Activated CD4-positive, alpha-beta T cell treated with anti-CD3 and anti-CD28 coated beads for 36 hours (primary cell): ENCODE measurements around the gene NPAS3. TPM values are rescaled to one million over a fixed set of nuclear protein-coding genes. Genes with fewer than 3 reads are reported as not detected.

Experiments
- ATAC-seq: fragments of 200-7000 bp; cut with Tn5 transposase; one replicate; pipeline ENCODE4 v1.10.0; 2021; ENCODE audit warnings: mild to moderate bottlenecking, moderate library complexity
- CTCF ChIA-PET: fragments of 350-600 bp; sonication (Branson Sonifier 250); formaldehyde crosslinking; loops from one replicate; lab custom pipeline; 2021; ENCODE audit warnings: antibody characterized with exemption; lab: Charles Lee
- POLR2A ChIA-PET: fragments of 350-600 bp; sonication (Branson Sonifier 250); formaldehyde crosslinking; loops from one replicate; lab custom pipeline; 2021; ENCODE audit warnings: antibody characterized with exemption, inconsistent platforms; lab: Charles Lee
- DNase-seq: peaks from one replicate; pipeline ENCODE4 v3.0.0-alpha.2; 2020
- H3K27ac Mint-ChIP-seq: one replicate; pipeline ENCODE4 v1.8.0; 2021; ENCODE audit warnings: mixed read lengths
- H3K27me3 Mint-ChIP-seq: one replicate; pipeline ENCODE4 v1.8.0; 2021; ENCODE audit warnings: mixed read lengths
- H3K36me3 Mint-ChIP-seq: one replicate; pipeline ENCODE4 v1.8.0; 2021; ENCODE audit warnings: low read depth, mixed read lengths
- H3K4me1 Mint-ChIP-seq: one replicate; pipeline ENCODE4 v1.8.0; 2021; ENCODE audit warnings: mixed read lengths
- H3K4me3 Mint-ChIP-seq: one replicate; pipeline ENCODE4 v1.8.0; 2021; ENCODE audit warnings: mild to moderate bottlenecking, moderate library complexity, mixed read lengths
- H3K9me3 Mint-ChIP-seq: one replicate; pipeline ENCODE4 v1.8.0; 2021; ENCODE audit warnings: low read depth, mixed read lengths
- intact Hi-C, 2 experiments: fragments of 100-400 bp; cut with DNase I in 1 of 2; cut with micrococcal nuclease in 1 of 2; formaldehyde crosslinking; loops; one replicate each; pipeline versions ENCODE4 v1.14.2 to v1.15.1; 2022 to 2024; cut with DNase I, micrococcal nuclease
- total RNA-seq, 2 experiments: library from RNA; stranded (reverse); gene quantifications; one replicate each; pipeline ENCODE4 v1.2.3, GENCODE V29; 2021

The NPAS3 gene
- total RNA-seq, 2 experiments from 2014 or later, result not detected

GRCh38 chr14:33239465-33239864 lies 300.8 kb downstream of the NPAS3 start:
- H3K4me1 Mint-ChIP-seq, result no peaks in the 10 kb centered on the region
- no peak for DNase-seq

GRCh38 chr14:33240466-33240865 lies 301.8 kb downstream of the NPAS3 start:
- H3K27ac Mint-ChIP-seq, result no peak overlapping the region
- ChIA-PET CTCF (interaction anchor here (1.0 kb wide), 1 partner anchor 697 kb away, joined by 4 read pairs; no protein-coding TSS in a partner anchor), POLR2A (no interaction called here)
- H3K27me3 Mint-ChIP-seq, result peaks cover 1% of the 10 kb centered on the region
- H3K4me3 Mint-ChIP-seq, result no peak overlapping the region
- ATAC-seq (no peak), DNase-seq (no peak)
- no peaks in the 10 kb centered on the region for H3K36me3 Mint-ChIP-seq
- intact Hi-C loops, result no loop called here
- H3K9me3 Mint-ChIP-seq, result peaks cover 2% of the 10 kb centered on the region
- H3K4me1 Mint-ChIP-seq, result no peaks in the 10 kb centered on the region

More at GRCh38 chr14:33239465-33239864, 300.8 kb downstream of the NPAS3 start:
- peaks cover 1% of the 10 kb centered on the region for H3K27me3 Mint-ChIP-seq
- H3K4me3 Mint-ChIP-seq, result no peak overlapping the region
- no peak for ATAC-seq
- ChIA-PET CTCF (no interaction called here), POLR2A (no interaction called here)
- intact Hi-C loops, result no loop called here
- no peak overlapping the region for H3K27ac Mint-ChIP-seq
- no peaks in the 10 kb centered on the region for H3K36me3 Mint-ChIP-seq
- H3K9me3 Mint-ChIP-seq, result peaks cover 2% of the 10 kb centered on the region

GRCh38 chr14:33241331-33241730 lies 302.7 kb downstream of the NPAS3 start:
- Mint-ChIP-seq H3K4me3 (no peak overlapping the region), H3K4me1 (no peaks in the 10 kb centered on the region), H3K27me3 (peaks cover 1% of the 10 kb centered on the region), H3K9me3 (peaks cover 2% of the 10 kb centered on the region), H3K36me3 (no peaks in the 10 kb centered on the region), H3K27ac (no peak overlapping the region)
- CTCF ChIA-PET, result interaction anchor here (0.5 to 1.0 kb wide), 2 partner anchors 15 to 698 kb away, joined by 4 read pairs; no protein-coding TSS in a partner anchor
- no peak for ATAC-seq
- DNase-seq, result no peak
- POLR2A ChIA-PET, result no interaction called here
- intact Hi-C loops, result no loop called here

GRCh38 chr14:33249233-33249820 lies 310.6 kb downstream of the NPAS3 start:
- no peaks in the 10 kb centered on the region for H3K36me3 Mint-ChIP-seq
- no peaks in the 10 kb centered on the region for H3K4me1 Mint-ChIP-seq
- ATAC-seq (no peak), DNase-seq (no peak)
- ChIA-PET POLR2A (no interaction called here), CTCF (no interaction called here)
- no peak overlapping the region for H3K4me3 Mint-ChIP-seq
- H3K9me3 Mint-ChIP-seq, result no peaks in the 10 kb centered on the region
- H3K27me3 Mint-ChIP-seq, result no peaks in the 10 kb centered on the region
- no peak overlapping the region for H3K27ac Mint-ChIP-seq
- intact Hi-C loops, result no loop called here

GRCh38 chr14:33250963-33251362 lies 312.3 kb downstream of the NPAS3 start:
- H3K27me3 Mint-ChIP-seq, result no peaks in the 10 kb centered on the region
- H3K4me3 Mint-ChIP-seq, result no peak overlapping the region
- ATAC-seq, result no peak
- no peaks in the 10 kb centered on the region for H3K4me1 Mint-ChIP-seq
- H3K27ac Mint-ChIP-seq, result no peak overlapping the region
- H3K36me3 Mint-ChIP-seq, result no peaks in the 10 kb centered on the region
- CTCF ChIA-PET, result no interaction called here
- no peaks in the 10 kb centered on the region for H3K9me3 Mint-ChIP-seq
- no peak for DNase-seq
- POLR2A ChIA-PET, result no interaction called here
- intact Hi-C loops, result no loop called here

GRCh38 chr14:33254342-33254741 lies 315.7 kb downstream of the NPAS3 start:
- ChIA-PET CTCF (no interaction called here), POLR2A (no interaction called here)
- Mint-ChIP-seq H3K4me1 (no peaks in the 10 kb centered on the region), H3K27me3 (no peaks in the 10 kb centered on the region), H3K36me3 (no peaks in the 10 kb centered on the region), H3K9me3 (no peaks in the 10 kb centered on the region), H3K27ac (no peak overlapping the region), H3K4me3 (no peak overlapping the region)
- DNase-seq (no peak), ATAC-seq (no peak)
- intact Hi-C loops, result no loop called here

GRCh38 chr14:33254861-33255395 lies 316.2 kb downstream of the NPAS3 start:
- no peaks in the 10 kb centered on the region for H3K36me3 Mint-ChIP-seq
- H3K9me3 Mint-ChIP-seq, result no peaks in the 10 kb centered on the region
- ChIA-PET POLR2A (no interaction called here), CTCF (no interaction called here)
- H3K4me1 Mint-ChIP-seq, result no peaks in the 10 kb centered on the region
- no peaks in the 10 kb centered on the region for H3K27me3 Mint-ChIP-seq
- no peak for ATAC-seq
- intact Hi-C loops, result no loop called here
- no peak for DNase-seq
- H3K4me3 Mint-ChIP-seq, result no peak overlapping the region
- no peak overlapping the region for H3K27ac Mint-ChIP-seq

GRCh38 chr14:33257796-33258195 lies 319.1 kb downstream of the NPAS3 start:
- Mint-ChIP-seq H3K9me3 (peaks cover 2% of the 10 kb centered on the region), H3K27ac (no peak overlapping the region), H3K36me3 (no peaks in the 10 kb centered on the region), H3K27me3 (no peaks in the 10 kb centered on the region), H3K4me3 (no peak overlapping the region), H3K4me1 (no peaks in the 10 kb centered on the region)
- DNase-seq (no peak), ATAC-seq (no peak)
- ChIA-PET CTCF (no interaction called here), POLR2A (no interaction called here)
- intact Hi-C loops, result no loop called here

GRCh38 chr14:33259764-33260163 lies 321.1 kb downstream of the NPAS3 start:
- Mint-ChIP-seq H3K27me3 (no peaks in the 10 kb centered on the region), H3K27ac (no peak overlapping the region), H3K9me3 (peaks cover 2% of the 10 kb centered on the region), H3K4me3 (no peak overlapping the region), H3K4me1 (no peaks in the 10 kb centered on the region), H3K36me3 (no peaks in the 10 kb centered on the region)
- POLR2A ChIA-PET, result no interaction called here
- ATAC-seq, result no peak
- CTCF ChIA-PET, result no interaction called here
- no peak for DNase-seq
- intact Hi-C loops, result no loop called here

- Mint-ChIP-seq H3K27ac (no peak overlapping the region), H3K36me3 (no peaks in the 10 kb centered on the region), H3K4me3 (no peak overlapping the region), H3K9me3 (peaks cover 1% of the 10 kb centered on the region), H3K27me3 (no peaks in the 10 kb centered on the region), H3K4me1 (no peaks in the 10 kb centered on the region)
- intact Hi-C loops, result no loop called here
- ChIA-PET CTCF (interaction anchor here (0.6 kb wide), 1 partner anchor 51 kb away, joined by 3 read pairs; no protein-coding TSS in a partner anchor), POLR2A (no interaction called here)
- ATAC-seq (no peak), DNase-seq (no peak)
Observed at GRCh38 chr14:33271216-33271615, 332.5 kb downstream of the NPAS3 start.

GRCh38 chr14:33271891-33272290 lies 333.2 kb downstream of the NPAS3 start:
- ATAC-seq, result no peak
- Mint-ChIP-seq H3K4me1 (no peaks in the 10 kb centered on the region), H3K9me3 (peaks cover 1% of the 10 kb centered on the region), H3K36me3 (no peaks in the 10 kb centered on the region), H3K4me3 (no peak overlapping the region), H3K27ac (no peak overlapping the region), H3K27me3 (no peaks in the 10 kb centered on the region)
- intact Hi-C loops, result no loop called here
- CTCF ChIA-PET, result interaction anchor here (0.6 to 0.7 kb wide), 2 partner anchors 52 to 84 kb away, joined by 3 read pairs; no protein-coding TSS in a partner anchor
- POLR2A ChIA-PET, result no interaction called here
- DNase-seq, result no peak

GRCh38 chr14:33273978-33274377 lies 335.3 kb downstream of the NPAS3 start:
- Mint-ChIP-seq H3K36me3 (no peaks in the 10 kb centered on the region), H3K27me3 (no peaks in the 10 kb centered on the region), H3K27ac (no peak overlapping the region), H3K4me1 (no peaks in the 10 kb centered on the region), H3K4me3 (no peak overlapping the region), H3K9me3 (peaks cover 1% of the 10 kb centered on the region)
- ChIA-PET POLR2A (no interaction called here), CTCF (no interaction called here)
- DNase-seq (no peak), ATAC-seq (no peak)
- intact Hi-C loops, result no loop called here
